ENCODE data around the gene SPPL3.

The SPPL3 gene

DNA sequence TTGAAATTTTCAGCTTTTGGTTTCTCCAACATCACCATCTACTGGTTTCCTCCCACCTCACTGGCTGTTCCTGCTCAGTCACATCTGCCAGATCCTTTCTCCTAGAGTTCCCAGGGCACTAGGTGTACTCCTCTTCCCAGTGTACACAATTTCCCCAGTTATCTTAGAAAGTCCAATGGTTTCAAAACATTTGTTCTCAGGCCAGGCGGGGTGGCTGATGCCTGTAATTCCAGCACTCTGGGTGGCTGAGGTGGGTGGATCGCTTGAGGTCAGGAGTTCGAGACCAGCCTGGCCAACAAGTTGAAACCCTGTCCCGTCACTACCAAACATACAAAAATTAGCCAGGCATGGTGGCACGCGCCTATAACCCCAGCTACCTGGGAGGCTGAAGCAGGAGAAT, 60.7 kb downstream of the SPPL3 start:
- Histone ChIP-seq H3K9me3 (ENCODE audit: control insufficient read depth, insufficient read depth, low read depth, low read length) (no peaks in the 10 kb centered on the region), H3K36me3 (ENCODE audit: control insufficient read depth in 2 of 2, insufficient read depth in 1 of 2, low read length in 2 of 2) (no peaks in the 10 kb centered on the region; a peak in 1 of 3 replicates), H3K27ac (ENCODE audit: extremely low read depth, low read depth, low read length) (no peak overlapping the region), H3K4me1 (ENCODE audit: control insufficient read depth, insufficient read depth, low read length) (peaks cover 19% of the 10 kb centered on the region), H3K4me3 (ENCODE audit: low read depth, low read length) (no peak overlapping the region)
- ChIA-PET CTCF (no interaction called here), POLR2A (no interaction called here)
- 0 out of 2 replicates have a peak, but pooled peaks have one; percentile 21 for TF ChIP-seq PRDM1 (tag by site-specific recombination; IDR thresholded peaks at IDR 0.05)
- TF ChIP-seq ZNF654 (tag by site-specific recombination; IDR thresholded peaks at IDR 0.05; ENCODE audit: low read depth) = peak; percentile 31
- no peak for TF ChIP-seq ZNF473 (tag by site-specific recombination; IDR thresholded peaks at IDR 0.05)
- no peak for TF ChIP-seq ZNF555 (tag by site-specific recombination; conservative IDR thresholded peaks at IDR 0.05)

DNA sequence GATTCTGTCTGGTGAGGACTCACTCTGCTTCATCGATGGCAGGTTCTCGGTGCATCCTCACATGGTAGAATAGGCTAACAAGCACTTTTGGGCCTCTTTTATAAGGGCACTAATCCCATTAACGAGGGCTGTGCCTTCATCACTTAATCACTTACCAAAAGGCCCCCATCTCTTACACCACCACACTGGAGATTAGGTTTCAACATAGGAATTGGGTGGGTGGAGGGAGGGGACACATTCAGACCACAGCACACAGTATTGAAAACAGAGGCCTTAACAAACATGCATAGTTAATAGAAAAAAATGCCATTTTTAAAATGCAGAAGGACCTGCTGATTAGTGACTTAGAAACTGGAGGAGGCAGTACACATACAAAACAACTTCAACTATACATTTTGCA, 61.6 kb downstream of the SPPL3 start:
- ChIA-PET CTCF (no interaction called here), POLR2A (no interaction called here)
- H3K4me3 ChIP-seq (ENCODE audit: low read depth, low read length) = no peak overlapping the region
- TF ChIP-seq, protein P1, sequence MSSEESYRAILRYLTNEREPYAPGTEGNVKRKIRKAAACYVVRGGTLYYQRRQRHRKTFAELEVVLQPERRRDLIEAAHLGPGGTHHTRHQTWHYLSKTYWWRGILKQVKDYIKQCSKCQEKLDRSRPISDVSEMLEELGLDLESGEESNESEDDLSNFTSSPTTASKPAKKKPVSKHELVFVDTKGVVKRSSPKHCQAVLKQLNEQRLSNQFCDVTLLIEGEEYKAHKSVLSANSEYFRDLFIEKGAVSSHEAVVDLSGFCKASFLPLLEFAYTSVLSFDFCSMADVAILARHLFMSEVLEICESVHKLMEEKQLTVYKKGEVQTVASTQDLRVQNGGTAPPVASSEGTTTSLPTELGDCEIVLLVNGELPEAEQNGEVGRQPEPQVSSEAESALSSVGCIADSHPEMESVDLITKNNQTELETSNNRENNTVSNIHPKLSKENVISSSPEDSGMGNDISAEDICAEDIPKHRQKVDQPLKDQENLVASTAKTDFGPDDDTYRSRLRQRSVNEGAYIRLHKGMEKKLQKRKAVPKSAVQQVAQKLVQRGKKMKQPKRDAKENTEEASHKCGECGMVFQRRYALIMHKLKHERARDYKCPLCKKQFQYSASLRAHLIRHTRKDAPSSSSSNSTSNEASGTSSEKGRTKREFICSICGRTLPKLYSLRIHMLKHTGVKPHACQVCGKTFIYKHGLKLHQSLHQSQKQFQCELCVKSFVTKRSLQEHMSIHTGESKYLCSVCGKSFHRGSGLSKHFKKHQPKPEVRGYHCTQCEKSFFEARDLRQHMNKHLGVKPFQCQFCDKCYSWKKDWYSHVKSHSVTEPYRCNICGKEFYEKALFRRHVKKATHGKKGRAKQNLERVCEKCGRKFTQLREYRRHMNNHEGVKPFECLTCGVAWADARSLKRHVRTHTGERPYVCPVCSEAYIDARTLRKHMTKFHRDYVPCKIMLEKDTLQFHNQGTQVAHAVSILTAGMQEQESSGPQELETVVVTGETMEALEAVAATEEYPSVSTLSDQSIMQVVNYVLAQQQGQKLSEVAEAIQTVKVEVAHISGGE (tag by site-specific recombination; conservative IDR thresholded peaks at IDR 0.05; ENCODE audit: low read depth) = no peak
- peak; percentile 74 for TF ChIP-seq ZFHX2 (tag by site-specific recombination; conservative IDR thresholded peaks at IDR 0.05)
- peak; percentile 13; the same call in 1 of the 2 replicates for TF ChIP-seq OSR2 (tag by site-specific recombination; IDR thresholded peaks at IDR 0.05)
- peak; percentile 55 for TF ChIP-seq EGR2 (tag by site-specific recombination; IDR thresholded peaks at IDR 0.05; ENCODE audit: low read depth)
- no peaks in the 10 kb centered on the region; a peak in 1 of 3 replicates for H3K36me3 ChIP-seq (ENCODE audit: control insufficient read depth in 2 of 2, insufficient read depth in 1 of 2, low read length in 2 of 2)
- H3K9me3 ChIP-seq (ENCODE audit: control insufficient read depth, insufficient read depth, low read depth, low read length) = no peaks in the 10 kb centered on the region
- peaks cover 16% of the 10 kb centered on the region for H3K4me1 ChIP-seq (ENCODE audit: control insufficient read depth, insufficient read depth, low read length)
- H3K27ac ChIP-seq (ENCODE audit: extremely low read depth, low read depth, low read length) = no peak overlapping the region

DNA sequence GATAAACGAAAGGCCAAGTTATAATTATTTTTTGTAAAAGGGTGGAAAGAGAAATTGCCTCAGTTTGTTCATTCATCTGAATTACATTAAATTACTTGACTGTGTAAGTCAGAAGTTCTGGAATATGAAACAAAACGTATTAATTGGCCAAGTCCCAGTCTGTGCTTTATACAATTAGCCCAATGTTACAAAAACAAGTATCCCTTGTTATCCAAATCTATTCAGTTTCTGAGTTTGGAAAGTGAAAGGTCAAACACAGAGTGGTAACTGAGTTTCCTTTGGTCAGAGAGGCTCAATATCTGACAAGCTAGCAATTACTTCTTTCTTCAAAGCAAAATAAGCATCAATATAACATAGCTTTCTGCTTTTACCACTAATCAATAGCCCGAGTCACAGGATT, 62.6 kb downstream of the SPPL3 start:
- POLR2A ChIA-PET = no interaction called here
- CTCF ChIA-PET = no interaction called here
- H3K4me3 ChIP-seq (ENCODE audit: low read depth, low read length) = no peak overlapping the region
- no peaks in the 10 kb centered on the region for H3K9me3 ChIP-seq (ENCODE audit: control insufficient read depth, insufficient read depth, low read depth, low read length)
- no peak overlapping the region for H3K27ac ChIP-seq (ENCODE audit: extremely low read depth, low read depth, low read length)
- peaks cover 11% of the 10 kb centered on the region for H3K4me1 ChIP-seq (ENCODE audit: control insufficient read depth, insufficient read depth, low read length)
- no peak for TF ChIP-seq SALL2 (tag by site-specific recombination; IDR thresholded peaks at IDR 0.05; ENCODE audit: borderline replicate concordance)
- TF ChIP-seq ZNF561 (tag by site-specific recombination; IDR thresholded peaks at IDR 0.05; ENCODE audit: borderline replicate concordance) = no peak
- TF ChIP-seq ZNF654 (tag by site-specific recombination; IDR thresholded peaks at IDR 0.05; ENCODE audit: low read depth) = no peak
- no peak for TF ChIP-seq ZNF37A (tag by site-specific recombination; IDR thresholded peaks at IDR 0.05)
- no peak for TF ChIP-seq BCL11B (tag by site-specific recombination; IDR thresholded peaks at IDR 0.05; ENCODE audit: low read depth)
- no peak for TF ChIP-seq GLI4 (tag by site-specific recombination; IDR thresholded peaks at IDR 0.05)
- no peak for TF ChIP-seq HOXD13 (CRISPR knock-in tag; IDR thresholded peaks at IDR 0.05; ENCODE audit: borderline replicate concordance)
- TF ChIP-seq, protein P2, sequence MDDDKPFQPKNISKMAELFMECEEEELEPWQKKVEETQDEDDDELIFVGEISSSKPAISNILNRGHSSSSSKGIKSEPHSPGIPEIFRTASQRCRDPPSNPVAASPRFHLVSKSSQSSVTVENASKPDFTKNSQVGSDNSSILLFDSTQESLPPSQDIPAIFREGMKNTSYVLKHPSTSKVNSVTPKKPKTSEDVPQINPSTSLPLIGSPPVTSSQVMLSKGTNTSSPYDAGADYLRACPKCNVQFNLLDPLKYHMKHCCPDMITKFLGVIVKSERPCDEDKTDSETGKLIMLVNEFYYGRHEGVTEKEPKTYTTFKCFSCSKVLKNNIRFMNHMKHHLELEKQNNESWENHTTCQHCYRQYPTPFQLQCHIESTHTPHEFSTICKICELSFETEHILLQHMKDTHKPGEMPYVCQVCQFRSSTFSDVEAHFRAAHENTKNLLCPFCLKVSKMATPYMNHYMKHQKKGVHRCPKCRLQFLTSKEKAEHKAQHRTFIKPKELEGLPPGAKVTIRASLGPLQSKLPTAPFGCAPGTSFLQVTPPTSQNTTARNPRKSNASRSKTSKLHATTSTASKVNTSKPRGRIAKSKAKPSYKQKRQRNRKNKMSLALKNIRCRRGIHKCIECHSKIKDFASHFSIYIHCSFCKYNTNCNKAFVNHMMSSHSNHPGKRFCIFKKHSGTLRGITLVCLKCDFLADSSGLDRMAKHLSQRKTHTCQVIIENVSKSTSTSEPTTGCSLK (tag by site-specific recombination; IDR thresholded peaks at IDR 0.05) = no peak
- TF ChIP-seq, protein P3, sequence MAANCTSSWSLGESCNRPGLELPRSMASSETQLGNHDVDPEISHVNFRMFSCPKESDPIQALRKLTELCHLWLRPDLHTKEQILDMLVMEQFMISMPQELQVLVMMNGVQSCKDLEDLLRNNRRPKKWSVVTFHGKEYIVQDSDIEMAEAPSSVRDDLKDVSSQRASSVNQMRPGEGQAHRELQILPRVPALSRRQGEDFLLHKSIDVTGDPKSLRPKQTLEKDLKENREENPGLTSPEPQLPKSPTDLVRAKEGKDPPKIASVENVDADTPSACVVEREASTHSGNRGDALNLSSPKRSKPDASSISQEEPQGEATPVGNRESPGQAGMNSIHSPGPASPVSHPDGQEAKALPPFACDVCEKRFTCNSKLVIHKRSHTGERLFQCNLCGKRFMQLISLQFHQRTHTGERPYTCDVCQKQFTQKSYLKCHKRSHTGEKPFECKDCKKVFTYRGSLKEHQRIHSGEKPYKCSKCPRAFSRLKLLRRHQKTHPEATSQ (tag by site-specific recombination; IDR thresholded peaks at IDR 0.05) = no peak
- TF ChIP-seq KLF10 (tag by site-specific recombination; IDR thresholded peaks at IDR 0.05) = no peak
- no peak for TF ChIP-seq HOXA7 (CRISPR knock-in tag; IDR thresholded peaks at IDR 0.05; ENCODE audit: borderline replicate concordance)
- no peaks in the 10 kb centered on the region; a peak in 1 of 3 replicates for H3K36me3 ChIP-seq (ENCODE audit: control insufficient read depth in 2 of 2, insufficient read depth in 1 of 2, low read length in 2 of 2)

Data from HEK293 (cell line).